IMR-90 (cell line): ENCODE results near the gene PRICKLE2. TPM values are rescaled to one million over a fixed set of nuclear protein-coding genes. Genes with fewer than 3 reads are reported as not detected.

Experiments
- ATAC-seq: fragments of 200-7000 bp; cut with Tn5 transposase; 2 replicates; pipeline ENCODE4 v1.9.1; 2020; ENCODE audit warnings: low read depth, mild to moderate bottlenecking, moderate library complexity
- BruUV-seq: library from RNA; stranded (reverse); fragments of 400-500 nt; replicated peaks from 2 replicates; lab custom pipeline; 2021; lab: Mats Ljungman, UMichigan
- CTCF ChIA-PET: fragments of 300-600 bp; formaldehyde crosslinking; extraction: SDS; loops from one replicate; lab custom pipeline; 2021; ENCODE audit warnings: antibody characterized with exemption; lab: Yijun Ruan, JAX
- POLR2A ChIA-PET: fragments of 300-600 bp; sonication (Branson Sonifier 250); formaldehyde crosslinking; loops from one replicate; lab custom pipeline; 2022; ENCODE audit warnings: antibody characterized with exemption; ENCODE audit not compliant: unreplicated experiment; lab: Charles Lee
- DNase-seq: peaks from one replicate; pipeline ENCODE4 v3.0.0; 2013
- H2AFZ ChIP-seq: replicated peaks from 2 replicates; pipeline ENCODE3; 2013; ENCODE audit warnings: low read length, mild to moderate bottlenecking; ENCODE audit not compliant: poor library complexity
- H2AK5ac ChIP-seq: 2 replicates; pipeline ENCODE4 v1.6.1; 2013; ENCODE audit warnings: low read depth, low read length, inconsistent platforms
- H2AK9ac ChIP-seq: replicated peaks from 2 replicates; pipeline ENCODE3; 2013; ENCODE audit warnings: mild to moderate bottlenecking, low read depth, low read length, moderate library complexity; ENCODE audit not compliant: poor library complexity
- H2BK120ac ChIP-seq: 2 replicates; pipeline ENCODE4 v1.6.1; 2013; ENCODE audit warnings: low read depth, low read length, inconsistent platforms
- H2BK15ac ChIP-seq: 3 replicates; pipeline ENCODE4 v1.6.1; 2013; ENCODE audit warnings: low read depth, low read length, inconsistent platforms
- H2BK20ac ChIP-seq: 2 replicates; pipeline ENCODE4 v1.6.1; 2013; ENCODE audit warnings: low read depth, mild to moderate bottlenecking, inconsistent platforms, low read length, moderate library complexity
- H2BK5ac ChIP-seq: 2 replicates; pipeline ENCODE4 v1.6.1; 2013; ENCODE audit warnings: mild to moderate bottlenecking, low read depth, low read length, inconsistent platforms; ENCODE audit not compliant: poor library complexity, severe bottlenecking
- H3K14ac ChIP-seq: replicated peaks from 2 replicates; pipeline ENCODE4 v1.6.1; 2013; ENCODE audit warnings: low read depth, low read length, inconsistent platforms
- H3K18ac ChIP-seq: 2 replicates; pipeline ENCODE4 v1.6.1; 2013; ENCODE audit warnings: low read depth, low read length, control low read depth
- H3K23ac ChIP-seq: 2 replicates; pipeline ENCODE4 v1.6.1; 2013; ENCODE audit warnings: low read depth, low read length, inconsistent platforms
- H3K27ac ChIP-seq: 2 replicates; pipeline ENCODE4 v1.5.1; 2013; ENCODE audit warnings: mild to moderate bottlenecking, control low read depth, low read length; ENCODE audit not compliant: insufficient read depth
- H3K27me3 ChIP-seq: 2 replicates; pipeline ENCODE4 v1.6.1; 2013; ENCODE audit warnings: low read length; ENCODE audit not compliant: control insufficient read depth, insufficient read depth
- H3K36me3 ChIP-seq: 2 replicates; pipeline ENCODE4 v1.6.1; 2013; ENCODE audit warnings: low read length, mixed read lengths; ENCODE audit not compliant: control insufficient read depth, insufficient read depth
- H3K4ac ChIP-seq: 2 replicates; pipeline ENCODE4 v1.6.1; 2013; ENCODE audit warnings: low read depth, low read length, inconsistent platforms
- H3K4me1 ChIP-seq: 2 replicates; pipeline ENCODE4 v1.6.1; 2013; ENCODE audit warnings: low read length, mixed read lengths; ENCODE audit not compliant: control insufficient read depth, insufficient read depth
- H3K4me2 ChIP-seq: 2 replicates; pipeline ENCODE4 v1.6.1; 2013; ENCODE audit warnings: low read depth, mild to moderate bottlenecking, control low read depth, low read length, moderate library complexity
- H3K4me3 ChIP-seq: 2 replicates; pipeline ENCODE4 v1.5.1; 2013; ENCODE audit warnings: low read depth, mild to moderate bottlenecking, control low read depth, low read length, moderate library complexity; ENCODE audit not compliant: insufficient read depth
- H3K56ac ChIP-seq: 2 replicates; pipeline ENCODE4 v1.6.1; 2013; ENCODE audit warnings: low read length, inconsistent platforms; ENCODE audit not compliant: insufficient read depth; ENCODE audit errors: extremely low read depth
- H3K79me1 ChIP-seq, 2 experiments: 2 replicates each; pipeline ENCODE4 v1.6.1; 2013; ENCODE audit warnings: low read length in 2 of 2, inconsistent platforms in 1 of 2, low read depth in 1 of 2
- H3K9ac ChIP-seq: 2 replicates; pipeline ENCODE4 v1.6.1; 2013; ENCODE audit warnings: low read depth, low read length, control low read depth
- H3K9me1 ChIP-seq: 2 replicates; pipeline ENCODE4 v1.6.1; 2013; ENCODE audit warnings: low read length, inconsistent platforms; ENCODE audit not compliant: insufficient read depth
- H3K9me3 ChIP-seq: 2 replicates; pipeline ENCODE4 v1.6.1; 2013; ENCODE audit warnings: low read length; ENCODE audit not compliant: control insufficient read depth, insufficient read depth
- H4K20me1 ChIP-seq: 2 replicates; pipeline ENCODE4 v1.6.1; 2013; ENCODE audit warnings: low read length, inconsistent platforms; ENCODE audit not compliant: insufficient read depth
- H4K5ac ChIP-seq: 2 replicates; pipeline ENCODE4 v1.6.1; 2013; ENCODE audit warnings: mild to moderate bottlenecking, low read depth, low read length, control low read depth
- H4K8ac ChIP-seq, 2 experiments: 2 replicates each; pipeline ENCODE4 v1.6.1; 2013; ENCODE audit warnings: low read depth in 2 of 2, low read length in 2 of 2, control low read depth in 1 of 2, inconsistent platforms in 1 of 2
- H4K91ac ChIP-seq: 2 replicates; pipeline ENCODE4 v1.6.1; 2013; ENCODE audit warnings: low read depth, low read length, inconsistent platforms; ENCODE audit not compliant: insufficient read depth
- CEBPB ChIP-seq: IDR thresholded peaks from 2 replicates; pipeline ENCODE4 v1.6.1; 2012; ENCODE audit warnings: low read depth, low read length, improper control_type of control experiment
- CHD1 ChIP-seq: IDR thresholded peaks from 2 replicates; pipeline ENCODE4 v1.6.1; 2012; ENCODE audit warnings: low read depth, low read length, improper control_type of control experiment
- CTCF ChIP-seq: conservative IDR thresholded peaks from 2 replicates; pipeline ENCODE4 v1.5.1; 2012; ENCODE audit warnings: mild to moderate bottlenecking, low read depth, low read length, improper control_type of control experiment
- FOS ChIP-seq: fragments of 150-350 bp; IDR thresholded peaks from 2 replicates; pipeline ENCODE4 v1.6.1; 2016; ENCODE audit warnings: low read depth, low read length
- MAFK ChIP-seq: IDR thresholded peaks from 2 replicates; pipeline ENCODE4 v1.6.1; 2012; ENCODE audit warnings: low read depth, low read length, improper control_type of control experiment
- MAZ ChIP-seq: IDR thresholded peaks from 2 replicates; pipeline ENCODE4 v1.6.1; 2012; ENCODE audit warnings: low read depth, mild to moderate bottlenecking, low read length, improper control_type of control experiment, moderate library complexity, borderline replicate concordance
- RAD21 ChIP-seq: IDR thresholded peaks from 2 replicates; pipeline ENCODE4 v1.6.1; 2012; ENCODE audit warnings: low read length, improper control_type of control experiment
- RCOR1 ChIP-seq: IDR thresholded peaks from 2 replicates; pipeline ENCODE4 v1.6.1; 2012; ENCODE audit warnings: mild to moderate bottlenecking, low read length, improper control_type of control experiment; ENCODE audit not compliant: insufficient replicate concordance
- WGBS, 2 experiments: methylation state at CpG; one replicate each; pipeline versions ENCODE4 v1.1.5 to v1.1.7; 2013; ENCODE audit warnings: missing lambda C conversion rate in 2 of 2; ENCODE audit not compliant: insufficient read length in 1 of 2; ENCODE audit errors: extremely low coverage in 2 of 2; 5-methylcytosine and 5-hydroxymethylcytosine counted together
- dilution Hi-C: fragments of 300-500 bp; cut with HindIII; formaldehyde crosslinking; loops from one replicate; pipeline ENCODE4 v1.14.3; 2018; ENCODE audit warnings: low sequenced_read_pairs; ENCODE audit not compliant: unreplicated experiment
- in situ Hi-C: fragments of 300-500 bp; cut with MboI; formaldehyde crosslinking; loops from 3 replicates; pipeline ENCODE4 v1.14.3; 2019; ENCODE audit warnings: low sequenced_read_pairs, inconsistent platforms, mixed read lengths
- intact Hi-C: fragments of 100-400 bp; cut with micrococcal nuclease; formaldehyde crosslinking; loops from 2 replicates; pipeline ENCODE4 v1.10.0; 2022
- polyA plus RNA-seq, 3 experiments: library from polyadenylated mRNA; depleted of rRNA; stranded (reverse); fragments of >200 nt; gene quantifications; 2 replicates each; pipeline ENCODE4 v1.2.3, GENCODE V29; 2012; ENCODE audit warnings: low replicate concordance in 1 of 3
- total RNA-seq: library from RNA; depleted of rRNA; stranded (reverse); fragments of >200 nt; gene quantifications from 2 replicates; pipeline ENCODE4 v1.2.3, GENCODE V29; 2012

Gene PRICKLE2
- total and polyA plus RNA-seq, 2 of the 4 experiments (the other 2 are of a cell fraction): 4.1 to 14.2 TPM

- H4K5ac ChIP-seq: no peak overlapping the region
- peaks cover 41 to 95% of the 10 kb centered on the region in 2 experiments for H3K79me1 ChIP-seq
- H3K9me3 ChIP-seq: no peaks in the 10 kb centered on the region
- H3K36me3 ChIP-seq: peaks cover under 1% of the 10 kb centered on the region
- DNase-seq (no peak), ATAC-seq (no peak)
- H3K4me1 ChIP-seq: peaks cover 35% of the 10 kb centered on the region
- 50% methylated on average over 1 of the region's 6 CpGs; no CpG with 5 or more reads in 1 of the 2 experiments for WGBS, 2 experiments
- peak overlapping the region in 1 of 2 experiments; percentile 0; a peak in 1 of 4 replicates for H4K8ac ChIP-seq
- no peak overlapping the region for H3K4me2 ChIP-seq
- ChIA-PET POLR2A (no interaction called here), CTCF (no interaction called here)
- H3K56ac ChIP-seq: no peak overlapping the region
- intact Hi-C loops: loop anchor here (5.0 kb wide), 3 partner anchors 44 to 261 kb away; no protein-coding TSS in a partner anchor
- peak overlapping the region; percentile 22; the same call in 1 of the 2 replicates for H2BK120ac ChIP-seq
- H3K18ac ChIP-seq: no peak overlapping the region
- H3K4ac ChIP-seq: peak overlapping the region; percentile 44; the same call in 1 of the 2 replicates
- no peak overlapping the region for H3K9ac ChIP-seq
- H3K4me3 ChIP-seq: no peak overlapping the region
- no peak overlapping the region for H2BK5ac ChIP-seq
- TF ChIP-seq MAZ (no peak), MAFK (no peak), CTCF (peak; percentile 15; the same call in 1 of the 2 replicates), RAD21 (no peak), CEBPB (no peak), FOS (no peak), RCOR1 (no peak), CHD1 (no peak)
- in situ Hi-C loops: loop anchor here (25.0 kb wide), 1 partner anchor 184 kb away; no protein-coding TSS in a partner anchor
- no peak overlapping the region for H2BK15ac ChIP-seq
- H3K23ac ChIP-seq: peak overlapping the region; percentile 62; the same call in 1 of the 2 replicates
- H3K27ac ChIP-seq: no peak overlapping the region
- dilution Hi-C loops: no loop called here
- peak overlapping the region; percentile 15 for H4K91ac ChIP-seq
- BruUV-seq: no TSS peak
- H2AFZ ChIP-seq: no peak overlapping the region
- no peak overlapping the region for H2BK20ac ChIP-seq
- H2AK9ac ChIP-seq: no peak overlapping the region
- no peak overlapping the region; the same call in 1 of the 2 replicates for H2AK5ac ChIP-seq
- 0 out of 2 replicates have a peak overlapping the region, but pooled peaks have one; percentile 24 for H3K14ac ChIP-seq
- no peaks in the 10 kb centered on the region for H3K27me3 ChIP-seq
- peaks cover 29% of the 10 kb centered on the region for H4K20me1 ChIP-seq
- H3K9me1 ChIP-seq: peaks cover 30% of the 10 kb centered on the region
These were observed 3.6 kb downstream of the PRICKLE2 start for GRCh38 chr3:64221571-64222257.
